DOHH2 (cell line): ENCODE results near the gene PGBD4.

Experiments used
- H3F3A ChIP-seq: fragments of 200-600 bp; sonication (generic), shearing (Covaris generic); 2 replicates; pipeline ENCODE4 v1.6.0; 2016; ENCODE audit warnings: antibody characterized with exemption, mild to moderate bottlenecking; ENCODE audit not compliant: control insufficient read depth, insufficient read depth
- H3K27ac ChIP-seq: fragments of 200-600 bp; sonication (generic); 2 replicates; pipeline ENCODE4 v1.5.1; 2014; ENCODE audit warnings: low read depth, mild to moderate bottlenecking, low read length, moderate library complexity
- H3K27me3 ChIP-seq: fragments of 200-600 bp; sonication (generic); 2 replicates; pipeline ENCODE4 v1.6.1; 2014; ENCODE audit warnings: mild to moderate bottlenecking, low read length, mixed read lengths; ENCODE audit not compliant: control insufficient read depth
- H3K36me3 ChIP-seq: fragments of 200-600 bp; sonication (generic); 2 replicates; pipeline ENCODE4 v1.6.1; 2014; ENCODE audit warnings: mild to moderate bottlenecking, low read length, moderate library complexity, mixed read lengths; ENCODE audit not compliant: control insufficient read depth
- H3K4me1 ChIP-seq: fragments of 200-600 bp; sonication (generic); 2 replicates; pipeline ENCODE4 v1.6.1; 2014; ENCODE audit warnings: mild to moderate bottlenecking, low read length, mixed read lengths; ENCODE audit not compliant: control insufficient read depth
- H3K4me2 ChIP-seq: fragments of 200-600 bp; sonication (generic); 2 replicates; pipeline ENCODE4 v1.6.0; 2014; ENCODE audit warnings: mild to moderate bottlenecking, low read length, moderate library complexity
- H3K4me3 ChIP-seq: fragments of 200-600 bp; sonication (generic); 2 replicates; pipeline ENCODE4 v1.5.1; 2014; ENCODE audit warnings: mild to moderate bottlenecking, low read length, mixed read lengths
- H3K79me2 ChIP-seq: fragments of 200-600 bp; sonication (generic); 2 replicates; pipeline ENCODE4 v1.6.1; 2014; ENCODE audit warnings: mild to moderate bottlenecking, low read length, mixed read lengths; ENCODE audit not compliant: control insufficient read depth
- H3K9me2 ChIP-seq: fragments of 200-600 bp; sonication (generic); replicated peaks from 2 replicates; pipeline ENCODE4 v1.6.1; 2014; ENCODE audit warnings: mild to moderate bottlenecking, low read length, mixed read lengths; ENCODE audit not compliant: control insufficient read depth
- H3K9me3 ChIP-seq: fragments of 200-600 bp; sonication (generic); 2 replicates; pipeline ENCODE4 v1.6.1; 2014; ENCODE audit warnings: antibody characterized with exemption, low read length, mixed read lengths; ENCODE audit not compliant: control insufficient read depth, insufficient read depth
- H4K20me1 ChIP-seq: fragments of 200-600 bp; sonication (generic); 2 replicates; pipeline ENCODE4 v1.6.0; 2014; ENCODE audit warnings: low read depth, mild to moderate bottlenecking, antibody characterized with exemption, low read length, moderate library complexity; ENCODE audit not compliant: control insufficient read depth, insufficient read depth
- EZH2phosphoT487 ChIP-seq: fragments of 200-600 bp; sonication (generic); IDR thresholded peaks from 2 replicates; pipeline ENCODE4 v1.6.1; 2017; ENCODE audit warnings: borderline replicate concordance, mild to moderate bottlenecking, antibody characterized with exemption, low read length, moderate library complexity, mixed read lengths
- TF ChIP-seq, protein P1 (sequence below): fragments of 200-600 bp; sonication (generic); IDR thresholded peaks from one replicate; pipeline ENCODE4 v1.5.1; 2014; ENCODE audit warnings: antibody characterized with exemption, mild to moderate bottlenecking, low read depth, low read length; ENCODE audit not compliant: poor library complexity, severe bottlenecking

PGBD4 gene

DNA sequence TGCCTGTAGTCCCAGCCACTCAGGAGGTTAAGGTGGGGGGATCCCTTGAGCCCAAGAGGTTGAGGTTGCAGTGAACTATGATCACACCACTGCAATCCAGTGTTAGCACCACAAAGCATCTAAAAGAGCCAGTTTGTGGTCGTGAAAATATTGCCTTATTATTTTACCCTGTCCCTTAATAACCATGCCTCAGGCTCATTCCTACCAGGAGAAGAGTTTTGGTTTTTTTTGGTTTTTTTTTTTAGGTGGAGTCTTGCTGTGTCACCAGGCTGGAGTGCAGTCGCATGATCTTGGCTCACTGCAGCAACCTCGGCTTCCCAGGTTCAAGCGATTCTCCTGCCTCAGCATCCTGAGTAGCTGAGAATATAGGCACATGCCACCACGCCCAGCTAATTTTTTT, 45.0 kb upstream of the PGBD4 start:
- H3K9me3 ChIP-seq: no peaks in the 10 kb centered on the region

DNA sequence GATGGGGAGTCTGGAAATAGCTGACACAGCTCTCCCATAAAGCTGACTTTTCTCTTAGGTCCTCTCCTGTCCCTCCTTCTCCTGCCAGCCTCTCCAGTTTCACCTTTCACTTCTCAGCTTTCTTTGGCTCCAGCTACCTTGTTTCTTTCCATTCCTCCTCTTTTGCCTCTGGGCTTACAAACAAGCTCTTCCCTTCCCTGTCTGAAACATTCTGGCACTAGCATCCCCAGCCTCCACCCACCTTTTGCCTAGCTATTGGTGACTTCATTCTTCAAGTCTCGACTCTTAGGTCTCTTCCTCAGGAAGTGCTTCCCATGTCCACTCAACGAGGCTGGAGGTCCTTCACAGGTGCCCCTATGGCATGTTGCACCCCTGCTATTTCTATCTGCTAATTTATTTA, 42.4 kb upstream of the PGBD4 start:
- TF ChIP-seq, protein P1, sequence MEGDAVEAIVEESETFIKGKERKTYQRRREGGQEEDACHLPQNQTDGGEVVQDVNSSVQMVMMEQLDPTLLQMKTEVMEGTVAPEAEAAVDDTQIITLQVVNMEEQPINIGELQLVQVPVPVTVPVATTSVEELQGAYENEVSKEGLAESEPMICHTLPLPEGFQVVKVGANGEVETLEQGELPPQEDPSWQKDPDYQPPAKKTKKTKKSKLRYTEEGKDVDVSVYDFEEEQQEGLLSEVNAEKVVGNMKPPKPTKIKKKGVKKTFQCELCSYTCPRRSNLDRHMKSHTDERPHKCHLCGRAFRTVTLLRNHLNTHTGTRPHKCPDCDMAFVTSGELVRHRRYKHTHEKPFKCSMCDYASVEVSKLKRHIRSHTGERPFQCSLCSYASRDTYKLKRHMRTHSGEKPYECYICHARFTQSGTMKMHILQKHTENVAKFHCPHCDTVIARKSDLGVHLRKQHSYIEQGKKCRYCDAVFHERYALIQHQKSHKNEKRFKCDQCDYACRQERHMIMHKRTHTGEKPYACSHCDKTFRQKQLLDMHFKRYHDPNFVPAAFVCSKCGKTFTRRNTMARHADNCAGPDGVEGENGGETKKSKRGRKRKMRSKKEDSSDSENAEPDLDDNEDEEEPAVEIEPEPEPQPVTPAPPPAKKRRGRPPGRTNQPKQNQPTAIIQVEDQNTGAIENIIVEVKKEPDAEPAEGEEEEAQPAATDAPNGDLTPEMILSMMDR: no peak
- TF ChIP-seq EZH2phosphoT487: no peak
- Histone ChIP-seq H3K9me3 (no peaks in the 10 kb centered on the region), H3K4me3 (no peak overlapping the region), H3K27me3 (no peaks in the 10 kb centered on the region), H3K27ac (no peak overlapping the region), H3K36me3 (no peaks in the 10 kb centered on the region), H3F3A (no peaks in the 10 kb centered on the region), H3K9me2 (no peaks in the 10 kb centered on the region), H4K20me1 (no peaks in the 10 kb centered on the region), H3K4me2 (no peak overlapping the region), H3K79me2 (no peaks in the 10 kb centered on the region), H3K4me1 (no peaks in the 10 kb centered on the region; the same call in 1 of the 2 replicates)

More for the DNA sequence above, 45.0 kb upstream of the PGBD4 start:
- H3K79me2 ChIP-seq: no peaks in the 10 kb centered on the region
- no peaks in the 10 kb centered on the region for H3K27me3 ChIP-seq
- no peak overlapping the region for H3K4me2 ChIP-seq
- H3F3A ChIP-seq: no peaks in the 10 kb centered on the region
- no peak overlapping the region for H3K27ac ChIP-seq
- H3K4me3 ChIP-seq: no peak overlapping the region
- no peaks in the 10 kb centered on the region for H3K36me3 ChIP-seq
- H4K20me1 ChIP-seq: no peaks in the 10 kb centered on the region
- no peaks in the 10 kb centered on the region for H3K4me1 ChIP-seq
- H3K9me2 ChIP-seq: no peaks in the 10 kb centered on the region
- TF ChIP-seq, protein P1: no peak
- no peak for TF ChIP-seq EZH2phosphoT487

DNA sequence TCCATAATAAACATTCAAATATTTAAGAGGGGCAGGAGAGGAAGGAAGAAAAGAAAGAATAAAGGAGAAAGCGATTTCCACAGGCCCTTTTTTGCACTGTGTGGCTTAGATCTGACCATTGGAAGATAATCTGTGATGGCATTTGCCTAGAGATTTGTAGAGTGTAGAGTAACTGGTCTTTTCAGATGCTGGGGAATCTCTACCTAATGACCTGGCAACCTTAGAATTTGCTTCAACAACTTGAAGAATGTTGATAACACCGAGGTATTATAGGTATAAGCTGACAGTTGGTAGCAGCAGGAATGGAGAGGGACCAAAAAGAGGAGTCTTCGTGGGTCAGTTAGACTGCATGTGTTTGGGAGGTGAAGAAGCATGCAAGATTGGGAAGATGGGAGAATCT, 41.9 kb upstream of the PGBD4 start:
- peaks cover 2% of the 10 kb centered on the region for H3K4me1 ChIP-seq
- H3K36me3 ChIP-seq: no peaks in the 10 kb centered on the region
- no peaks in the 10 kb centered on the region for H3K9me3 ChIP-seq
- no peak overlapping the region for H3K4me2 ChIP-seq
- no peaks in the 10 kb centered on the region for H3K9me2 ChIP-seq
- no peak overlapping the region for H3K4me3 ChIP-seq
- no peak for TF ChIP-seq EZH2phosphoT487
- TF ChIP-seq, protein P1: no peak
- no peaks in the 10 kb centered on the region for H4K20me1 ChIP-seq
- no peaks in the 10 kb centered on the region for H3K79me2 ChIP-seq
- H3K27me3 ChIP-seq: no peaks in the 10 kb centered on the region
- H3K27ac ChIP-seq: no peak overlapping the region
- H3F3A ChIP-seq: no peaks in the 10 kb centered on the region

DNA sequence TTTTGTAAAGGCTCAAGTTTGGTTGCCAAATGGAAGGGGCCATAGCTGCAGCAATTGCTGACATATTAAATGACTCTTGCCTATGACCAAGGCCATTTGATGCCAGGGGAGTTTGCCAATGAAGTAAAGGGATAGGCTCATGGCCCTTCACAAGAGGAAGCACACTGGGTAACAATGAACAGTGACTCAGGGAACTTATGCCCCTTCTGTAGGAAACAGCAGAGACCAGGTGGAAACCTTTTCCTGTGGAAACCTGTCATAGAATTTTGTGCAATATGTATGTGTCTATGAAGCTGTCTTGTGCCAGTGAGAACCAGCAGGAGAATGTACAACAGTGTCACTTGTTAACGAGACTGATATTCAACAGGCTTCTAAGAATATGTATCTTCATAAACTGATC, 37.4 kb upstream of the PGBD4 start:
- no peaks in the 10 kb centered on the region for H4K20me1 ChIP-seq
- no peaks in the 10 kb centered on the region for H3K27me3 ChIP-seq
- H3K4me2 ChIP-seq: no peak overlapping the region
- no peaks in the 10 kb centered on the region for H3K79me2 ChIP-seq
- H3K4me1 ChIP-seq: peaks cover 13% of the 10 kb centered on the region
- H3K36me3 ChIP-seq: no peaks in the 10 kb centered on the region
- no peak overlapping the region for H3K27ac ChIP-seq
- TF ChIP-seq, protein P1: no peak
- no peak for TF ChIP-seq EZH2phosphoT487
- H3K9me2 ChIP-seq: no peaks in the 10 kb centered on the region
- no peaks in the 10 kb centered on the region for H3K9me3 ChIP-seq
- no peak overlapping the region for H3K4me3 ChIP-seq
- no peaks in the 10 kb centered on the region for H3F3A ChIP-seq
